Measurements from ENCODE around the gene XPC. TPM values are rescaled to one million over a fixed set of nuclear protein-coding genes. Genes with fewer than 3 reads are reported as not detected.

XPC gene
- polyA plus RNA-seq, 1 donor = 18.6 TPM

- no peak for DNase-seq
Observed at GRCh38 chr3:14206548-14207177, 28.3 kb upstream of the XPC start.

- DNase-seq = no peak
Observed at GRCh38 chr3:14204515-14205284, 26.3 kb upstream of the XPC start.

GRCh38 chr3:14203521-14204079, 25.2 kb upstream of the XPC start:
- DNase-seq = peak; percentile 85

GRCh38 chr3:14202874-14203520, 24.6 kb upstream of the XPC start:
- no peak for DNase-seq

GRCh38 chr3:14201940-14202684, 23.7 kb upstream of the XPC start:
- DNase-seq = no peak

- no peak for DNase-seq
Observed at GRCh38 chr3:14200841-14201240, 22.4 kb upstream of the XPC start.

GRCh38 chr3:14200276-14200675, 21.9 kb upstream of the XPC start:
- DNase-seq = no peak

- no peak for DNase-seq
Observed at GRCh38 chr3:14199641-14200040, 21.2 kb upstream of the XPC start.

- no peak for DNase-seq
Observed at GRCh38 chr3:14194865-14195264, 16.5 kb upstream of the XPC start.

GRCh38 chr3:14188041-14188754, 9.8 kb upstream of the XPC start:
- DNase-seq = no peak

- no peak for DNase-seq
Observed at GRCh38 chr3:14186854-14187458, 8.6 kb upstream of the XPC start.

GRCh38 chr3:14183015-14183577, 4.7 kb upstream of the XPC start:
- DNase-seq = no peak

GRCh38 chr3:14181253-14181652, 2.9 kb upstream of the XPC start:
- no peak for DNase-seq

GRCh38 chr3:14179795-14180194, 1.4 kb upstream of the XPC start:
- no peak for DNase-seq

GRCh38 chr3:14179114-14179465, 689 bp upstream of the XPC start:
- no peak for DNase-seq

- no peak for DNase-seq
Observed at GRCh38 chr3:14177580-14178246, 688 bp downstream of the XPC start.

GRCh38 chr3:14175383-14176037, 2.9 kb downstream of the XPC start:
- DNase-seq = no peak

GRCh38 chr3:14174483-14174882, 3.9 kb downstream of the XPC start:
- DNase-seq = no peak

- no peak for DNase-seq
Observed at GRCh38 chr3:14172496-14172895, 5.9 kb downstream of the XPC start.

- no peak for DNase-seq
Observed at GRCh38 chr3:14170531-14171159, 7.8 kb downstream of the XPC start.

Data from hindlimb muscle (tissue), 1 donor.